Measurements from ENCODE around the gene HS2ST1.

- no peak for TF ChIP-seq POLR2A (IDR thresholded peaks at IDR 0.05; ENCODE audit: low read depth, low read length)
- TF ChIP-seq POLR2AphosphoS5 (IDR thresholded peaks at IDR 0.05; ENCODE audit: low read depth, low read length): no peak
Observed at GRCh38 chr1:87028576-87028975, 114.1 kb downstream of the HS2ST1 start.
